ENCODE measurements around the gene SPSB2.
A peak's percentile ranks its signal among the peaks of the same experiment; 100 is the strongest.

GRCh38 chr12:6872073-6873048, 742 bp downstream of the SPSB2 start:
- TF ChIP-seq CTCF (IDR thresholded peaks at IDR 0.05) (peak; percentile 67 to 99 (median 88)), POLR2A (IDR thresholded peaks at IDR 0.05) (no peak)
